Activated T-helper 9 cell treated with anti-CD3 and anti-CD28 coated beads, Interleukin-2, amount 50 U/mL, for 16 hours (primary cell): ENCODE results near the gene RB1.
"Not testable (repeated sequence)": the region's sequence is repeated elsewhere in the genome, so short reads cannot be mapped to it uniquely, and the experiment has no call there.

ENCODE experiments used
- DNase-seq: peaks from one replicate; pipeline ENCODE4 v3.0.0-alpha.2; 2020; ENCODE audit warnings: low read depth

RB1 gene

DNA sequence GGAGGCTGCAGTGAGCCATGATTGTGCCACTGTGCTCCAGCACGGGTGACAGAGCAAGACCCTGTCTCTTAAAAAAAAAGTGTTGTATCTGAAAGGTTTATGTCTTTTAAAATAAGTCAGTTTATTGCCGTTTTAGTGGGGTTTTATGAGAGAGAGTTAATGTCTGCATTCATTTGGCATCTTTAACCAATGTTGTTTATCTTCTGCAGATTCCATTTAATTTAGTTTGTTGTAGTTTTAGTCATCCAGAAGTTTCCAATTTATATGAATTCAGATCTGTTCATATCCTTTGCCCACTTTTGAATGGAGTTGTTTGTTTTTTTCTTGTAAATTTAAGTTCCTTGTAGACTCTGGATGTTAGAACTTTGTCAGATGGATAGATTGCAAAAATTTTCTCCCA, 146.1 kb downstream of the RB1 start:
- DNase-seq, result no peak

DNA sequence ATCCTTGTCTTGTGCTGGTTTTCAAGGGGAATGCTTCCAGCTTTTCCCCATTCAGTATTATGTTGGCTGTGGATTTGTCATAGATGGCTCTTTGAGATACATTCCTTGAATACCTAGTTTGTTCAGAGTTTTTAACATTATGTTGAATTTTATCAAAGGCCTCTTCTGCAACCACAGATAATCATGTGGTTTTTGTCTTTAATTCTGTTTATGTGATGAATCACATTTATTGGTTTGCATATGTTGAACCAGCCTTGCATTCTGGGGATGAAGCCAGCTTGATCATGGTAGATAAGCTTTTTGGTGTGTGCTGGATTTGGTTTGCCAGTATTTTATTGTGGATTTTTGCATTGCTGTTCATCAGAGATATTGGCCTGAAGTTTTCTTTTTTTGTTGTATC, 147.6 kb downstream of the RB1 start:
- not testable (repeated sequence) for DNase-seq

DNA sequence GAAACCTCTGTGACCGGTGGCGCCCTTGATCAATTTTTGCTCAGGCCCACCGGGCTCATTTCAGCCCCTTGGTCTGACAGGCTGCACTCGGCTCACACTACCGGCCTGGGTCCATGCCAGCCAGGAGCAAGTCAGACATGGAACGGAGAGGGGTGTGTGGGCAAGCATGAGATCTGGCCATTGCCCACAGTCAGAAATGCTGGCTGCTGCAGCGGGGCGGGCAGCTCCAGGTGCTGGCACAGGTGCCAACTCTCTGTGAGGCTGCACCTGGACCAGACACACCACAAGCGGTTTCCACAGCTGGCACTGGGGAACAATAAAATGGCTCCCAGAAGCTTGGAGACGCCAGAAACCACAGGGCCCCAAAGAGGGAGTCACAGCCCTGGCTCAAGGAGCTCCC, 153.0 kb downstream of the RB1 start:
- DNase-seq, result no peak

DNA sequence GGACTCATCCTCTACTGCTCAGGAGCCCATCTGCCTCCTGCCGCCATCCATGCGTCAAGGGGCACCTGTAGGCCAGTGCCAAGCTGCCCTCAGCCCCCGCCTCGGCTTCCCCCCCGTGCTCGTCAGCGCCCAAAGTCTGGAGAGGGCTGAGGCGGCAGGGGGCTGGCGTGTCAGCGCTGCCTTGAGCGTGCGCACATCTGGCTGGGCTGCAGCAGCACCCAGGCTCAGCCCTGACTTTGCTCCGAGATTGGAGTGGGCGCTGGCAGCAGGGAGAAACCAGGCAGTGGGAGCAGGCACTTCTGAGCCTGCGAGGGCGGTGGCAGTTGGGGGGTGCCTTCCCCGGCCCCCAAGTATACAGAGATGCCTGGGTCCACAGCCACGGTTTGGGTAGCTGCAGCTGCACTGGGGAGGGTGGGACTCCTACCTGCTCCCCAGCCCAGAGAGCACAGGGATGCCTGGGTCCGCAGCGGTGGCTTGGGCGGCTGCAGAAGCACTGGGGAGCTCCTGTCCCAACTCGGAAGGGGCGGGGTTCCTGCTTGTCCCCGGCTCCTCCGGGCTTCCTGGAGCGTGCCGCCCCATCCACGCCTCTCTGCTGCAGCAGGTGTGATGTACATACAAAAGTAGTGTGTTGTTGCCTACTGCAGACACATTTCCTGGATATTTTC, 154.2 kb downstream of the RB1 start:
- DNase-seq, result no peak

DNA sequence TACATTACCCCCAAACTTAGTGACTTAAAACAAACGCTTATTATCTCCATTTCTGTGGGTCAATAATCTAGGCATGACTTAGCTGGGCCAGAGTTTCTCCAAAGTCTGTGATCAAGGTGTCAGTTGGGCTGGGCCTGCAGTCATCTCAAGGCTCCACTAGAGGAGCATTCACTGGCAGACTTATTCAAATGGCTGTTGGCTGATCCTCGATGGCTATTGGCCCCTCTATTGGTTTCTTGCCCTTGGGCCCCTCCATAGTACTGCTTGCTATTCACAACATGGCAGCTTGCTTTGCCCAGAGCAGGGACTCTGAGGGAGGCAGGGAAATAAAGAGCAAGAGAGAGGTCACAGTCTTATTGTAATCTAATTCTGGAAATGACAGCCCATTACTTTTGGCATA, 171.7 kb downstream of the RB1 start:
- no peak for DNase-seq

DNA sequence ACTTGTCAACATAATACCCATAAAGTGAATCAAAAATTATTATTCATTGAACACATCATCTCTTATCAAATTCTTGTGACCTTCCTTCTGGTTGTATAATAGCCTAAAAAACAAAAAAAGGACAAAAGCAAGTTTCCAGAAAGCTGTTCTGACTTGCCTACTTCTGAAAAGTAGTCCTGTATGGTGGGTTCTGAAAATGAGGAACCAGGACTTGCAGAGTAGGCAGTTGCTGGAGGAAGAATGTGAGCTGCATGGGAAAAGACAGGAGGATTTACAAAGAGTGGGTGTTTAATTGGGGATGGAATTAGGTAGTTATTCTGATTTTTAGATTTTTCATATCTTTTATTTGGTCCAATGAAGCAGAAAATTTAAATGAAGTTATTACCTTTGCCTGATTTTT, 172.7 kb downstream of the RB1 start:
- DNase-seq, result no peak

DNA sequence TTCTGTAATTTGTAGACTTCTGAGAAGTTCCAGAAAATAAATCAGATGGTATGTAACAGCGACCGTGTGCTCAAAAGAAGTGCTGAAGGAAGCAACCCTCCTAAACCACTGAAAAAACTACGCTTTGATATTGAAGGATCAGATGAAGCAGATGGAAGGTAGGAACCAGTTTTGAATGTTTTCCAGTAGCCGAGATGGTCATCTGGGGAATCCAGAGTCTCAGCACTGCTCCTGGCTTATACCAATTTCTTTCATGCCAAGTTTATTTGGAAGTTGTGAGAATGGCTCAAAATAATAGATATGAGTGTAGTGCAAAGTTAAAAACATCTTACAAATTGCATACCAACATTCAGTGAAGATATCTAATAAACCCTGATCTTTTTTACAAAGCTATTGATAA, 173.1 kb downstream of the RB1 start:
- no peak for DNase-seq

DNA sequence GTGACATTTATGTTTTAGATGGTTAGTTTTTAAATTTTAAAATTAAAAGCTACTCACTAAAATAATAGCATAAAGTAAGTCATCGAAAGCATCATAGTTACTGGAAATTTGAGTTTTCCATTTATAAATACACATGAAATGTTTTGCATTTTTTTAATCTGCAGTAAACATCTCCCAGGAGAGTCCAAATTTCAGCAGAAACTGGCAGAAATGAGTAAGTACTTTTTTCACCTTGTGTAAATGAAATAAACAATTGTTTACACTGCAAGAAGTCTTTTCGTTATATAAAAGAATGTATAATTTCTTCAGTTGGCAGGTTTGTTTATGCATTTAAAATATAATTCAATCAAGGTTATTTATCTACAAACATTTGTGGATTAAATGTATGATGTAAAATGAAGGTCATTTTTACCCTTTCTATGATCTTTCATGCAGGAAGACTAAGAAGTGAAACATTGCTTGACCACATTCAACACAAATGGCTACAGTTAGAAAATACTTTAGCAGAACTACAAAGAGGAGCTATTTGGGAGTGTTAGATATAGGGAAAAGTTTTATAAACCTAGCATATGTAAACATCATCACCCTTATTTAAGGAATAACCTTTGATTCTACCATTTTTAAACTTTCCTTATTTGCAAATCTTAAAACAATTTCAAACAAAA, 173.8 kb downstream of the RB1 start:
- DNase-seq, result no peak

DNA sequence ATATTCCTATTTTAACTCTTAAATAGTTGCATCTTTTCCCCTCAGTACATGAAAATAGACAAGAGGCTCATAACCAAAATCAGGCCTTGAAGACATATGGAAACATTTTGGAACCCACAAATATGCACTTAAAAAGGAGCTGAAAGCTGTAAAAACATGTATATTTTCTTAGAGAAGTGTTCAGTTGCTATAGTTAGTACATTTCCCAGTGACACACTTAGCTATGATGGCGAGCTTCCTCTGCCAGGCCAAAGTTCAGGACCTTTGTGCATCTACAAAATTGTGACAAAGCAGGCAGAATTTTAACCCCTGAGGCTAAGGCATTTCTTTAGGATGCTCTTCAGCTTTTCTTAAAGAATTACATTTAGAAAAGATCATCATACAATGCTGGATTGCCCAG, 174.8 kb downstream of the RB1 start:
- no peak for DNase-seq

DNA sequence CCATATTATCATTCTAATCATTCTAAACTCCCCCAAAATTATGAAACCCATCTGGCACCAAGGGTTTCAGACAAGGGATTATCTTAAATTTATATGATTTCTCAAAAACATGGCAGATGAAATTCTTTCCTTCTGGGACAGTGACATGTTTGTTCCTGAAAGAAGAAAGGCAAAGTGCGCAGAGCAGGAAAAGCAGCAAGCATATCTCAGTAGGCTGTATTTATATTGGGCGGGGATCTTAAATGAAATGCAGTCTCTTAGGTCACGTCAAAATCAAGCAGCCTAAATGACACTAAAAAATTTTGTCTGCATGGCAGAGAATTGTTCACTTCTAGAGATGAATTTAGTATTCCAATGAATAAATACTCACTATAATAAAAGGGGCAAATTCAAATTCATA, 180.0 kb downstream of the RB1 start:
- DNase-seq, result no peak

DNA sequence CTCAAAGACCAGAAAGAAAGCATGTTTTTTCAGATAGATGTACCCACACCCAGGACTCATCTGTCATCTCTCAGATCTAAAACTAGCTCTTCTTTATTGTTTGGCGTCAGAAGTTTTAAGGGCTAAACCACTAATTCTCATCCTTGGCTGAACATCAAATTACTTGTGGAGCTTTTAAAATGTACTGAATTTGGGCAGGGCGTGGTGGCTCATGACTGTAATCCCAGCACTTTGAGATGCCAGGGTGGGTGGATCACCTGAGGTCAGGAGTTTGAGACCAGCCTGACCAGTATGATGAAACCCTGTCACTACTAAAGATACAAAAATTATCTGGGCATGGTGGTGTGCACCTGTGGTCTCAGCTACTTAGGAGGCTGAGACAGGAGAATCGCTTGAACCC, 181.9 kb downstream of the RB1 start:
- DNase-seq, result no peak

DNA sequence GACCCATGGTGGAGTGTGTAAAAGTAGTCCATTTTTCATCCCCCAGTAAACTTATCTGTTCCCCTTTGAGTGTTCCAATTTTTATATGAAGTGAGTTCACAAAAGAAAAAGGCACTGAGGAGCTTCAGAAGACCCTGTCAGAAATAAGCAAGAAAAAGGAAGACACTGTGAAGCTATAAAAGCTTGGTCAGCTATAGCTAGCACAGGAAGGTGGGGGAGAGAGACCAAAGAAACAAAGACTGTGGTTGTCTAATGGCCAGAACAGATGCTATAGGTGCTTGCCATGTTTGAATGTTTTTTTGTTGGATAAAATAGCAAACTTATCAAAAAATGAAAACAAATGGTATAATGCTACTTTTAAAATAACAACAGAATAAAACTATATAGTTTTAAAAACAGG, 182.8 kb downstream of the RB1 start:
- no peak for DNase-seq

DNA sequence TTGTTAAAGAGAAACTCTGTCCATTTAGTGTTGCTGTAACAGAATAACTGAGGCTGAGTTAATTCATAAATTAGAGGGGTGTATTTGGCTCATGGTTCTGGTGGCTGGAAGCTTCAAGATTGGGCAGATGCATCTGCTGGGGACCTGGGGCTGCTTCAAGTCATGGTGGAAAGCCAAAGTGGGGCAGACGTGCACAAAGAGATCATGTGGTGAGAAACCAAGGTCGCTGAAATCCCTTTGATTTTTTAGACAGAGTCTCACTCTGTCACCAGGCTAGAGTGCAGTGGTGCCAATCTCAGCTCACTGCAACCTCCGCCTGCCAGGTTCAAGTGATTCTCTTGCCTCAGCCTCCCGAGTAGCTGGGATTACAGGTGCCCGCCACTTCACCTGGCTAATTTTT, 183.3 kb downstream of the RB1 start:
- no peak for DNase-seq

DNA sequence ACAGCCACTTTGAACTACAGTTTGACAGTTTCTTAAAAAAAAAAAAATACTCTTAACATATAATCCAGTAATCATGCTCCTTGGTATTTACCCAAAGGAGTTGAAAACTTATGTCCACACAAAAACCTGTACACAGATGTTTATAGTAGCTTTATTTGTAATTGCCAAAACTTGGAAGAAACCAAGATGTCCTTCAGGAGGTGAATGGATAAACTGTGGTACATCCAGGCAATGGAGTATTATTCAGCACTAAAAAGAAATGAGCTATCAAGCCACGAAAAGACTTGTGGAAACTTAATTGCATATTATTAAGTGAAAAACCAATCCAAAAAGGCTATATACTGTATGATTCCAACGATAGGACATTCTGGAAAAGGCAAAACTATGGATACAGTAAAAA, 184.4 kb downstream of the RB1 start:
- no peak for DNase-seq

DNA sequence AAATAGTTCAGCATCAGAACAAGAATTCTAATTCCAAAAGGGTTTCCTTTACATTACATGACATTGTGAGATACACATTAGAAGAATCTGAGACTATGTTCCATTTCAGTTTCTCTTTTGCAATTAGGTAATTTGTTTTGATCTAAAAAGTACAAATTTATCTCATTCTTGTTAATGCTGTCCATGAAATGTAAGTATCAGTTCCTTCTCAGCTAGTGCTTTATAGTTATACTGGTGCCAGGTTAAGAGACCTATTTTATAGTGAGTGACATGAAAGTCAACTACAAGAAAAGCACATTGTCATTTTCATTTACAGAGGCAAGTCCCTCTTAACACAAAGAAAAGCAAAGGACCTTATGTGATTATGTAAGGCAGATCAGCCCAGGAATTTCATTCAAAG, 185.4 kb downstream of the RB1 start:
- no peak for DNase-seq

DNA sequence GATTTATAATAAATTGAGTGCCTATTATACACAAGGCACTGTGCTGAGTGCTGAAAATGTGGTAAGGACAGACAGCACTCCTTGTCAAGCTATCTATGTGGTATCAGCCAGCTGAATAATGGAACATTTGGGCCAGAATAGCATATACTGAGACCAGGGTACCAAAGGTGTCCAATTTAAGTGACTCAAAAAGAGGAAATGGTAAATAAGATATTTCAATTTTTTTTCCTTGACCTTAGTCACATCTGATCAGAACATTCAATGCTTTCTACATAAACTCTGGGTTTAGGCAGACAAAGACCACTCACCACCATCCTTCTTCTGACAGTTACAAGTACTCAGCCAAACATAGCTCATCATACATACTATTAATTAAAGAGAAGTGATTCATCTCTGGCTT, 186.1 kb downstream of the RB1 start:
- DNase-seq, result no peak

DNA sequence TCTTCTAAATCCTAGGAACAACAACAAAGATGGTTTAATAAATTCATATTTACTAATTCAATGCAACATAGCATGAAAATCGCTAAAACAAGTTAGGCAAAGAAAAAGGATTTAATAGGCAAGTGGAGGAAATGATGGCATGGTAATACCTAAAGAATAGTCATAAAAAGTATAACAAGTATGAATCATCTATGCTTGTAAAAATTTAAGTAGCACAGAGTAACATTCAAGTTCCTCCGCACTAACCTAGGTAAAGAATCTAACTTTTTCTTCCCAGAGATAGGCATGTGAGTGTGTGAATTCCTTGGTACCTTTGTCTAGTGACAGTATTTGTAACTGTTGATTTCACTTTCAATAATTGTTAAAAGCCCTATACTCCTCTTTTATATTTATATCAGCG, 186.7 kb downstream of the RB1 start:
- no peak for DNase-seq

DNA sequence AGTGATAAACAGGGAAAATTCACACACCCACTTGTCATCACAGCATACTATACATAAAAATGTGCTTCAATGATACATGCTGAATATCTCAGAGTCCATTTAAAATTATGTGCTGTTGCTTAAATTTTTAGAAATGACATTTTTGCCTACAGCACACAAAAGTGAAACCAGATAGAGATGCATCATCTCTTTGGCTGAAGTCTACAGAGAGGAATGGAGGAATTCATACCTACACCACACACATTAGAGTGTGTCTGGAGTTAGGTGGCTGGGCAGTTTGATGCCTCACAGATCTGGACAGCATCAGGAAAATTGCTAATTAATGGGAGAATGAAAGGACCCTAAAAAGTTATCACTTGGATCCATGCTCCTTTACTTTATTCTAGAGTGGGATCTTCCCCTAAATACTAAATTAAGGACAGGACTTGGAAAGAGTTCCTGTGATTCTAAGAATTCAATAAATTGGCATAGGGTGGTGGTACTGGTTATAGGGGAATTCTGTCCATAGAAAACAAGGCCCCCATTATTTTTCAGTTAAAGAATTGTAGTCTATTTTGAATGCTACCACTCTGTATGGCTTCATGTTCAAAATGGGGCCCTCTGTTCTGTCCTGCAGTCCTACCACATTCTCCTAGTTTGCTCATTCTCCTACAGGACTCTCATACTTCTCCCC, 188.0 kb downstream of the RB1 start:
- DNase-seq, result no peak

DNA sequence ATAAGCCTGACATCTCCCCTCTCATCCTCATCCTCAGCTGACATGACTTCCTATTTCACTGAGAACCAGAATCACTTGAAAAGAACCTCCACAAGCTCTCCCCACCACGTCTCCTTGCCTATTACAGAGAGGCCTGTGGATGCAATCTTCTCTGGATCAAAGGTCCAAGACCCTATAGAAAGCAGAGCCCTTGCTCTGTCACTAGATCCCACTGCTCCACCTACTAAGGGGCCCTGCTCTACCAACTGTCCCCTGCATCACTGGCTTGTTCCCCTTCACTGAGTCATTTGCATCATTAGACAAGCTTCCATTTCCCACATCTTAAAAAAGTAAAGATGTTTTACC, 188.5 kb downstream of the RB1 start:
- DNase-seq, result no peak

DNA sequence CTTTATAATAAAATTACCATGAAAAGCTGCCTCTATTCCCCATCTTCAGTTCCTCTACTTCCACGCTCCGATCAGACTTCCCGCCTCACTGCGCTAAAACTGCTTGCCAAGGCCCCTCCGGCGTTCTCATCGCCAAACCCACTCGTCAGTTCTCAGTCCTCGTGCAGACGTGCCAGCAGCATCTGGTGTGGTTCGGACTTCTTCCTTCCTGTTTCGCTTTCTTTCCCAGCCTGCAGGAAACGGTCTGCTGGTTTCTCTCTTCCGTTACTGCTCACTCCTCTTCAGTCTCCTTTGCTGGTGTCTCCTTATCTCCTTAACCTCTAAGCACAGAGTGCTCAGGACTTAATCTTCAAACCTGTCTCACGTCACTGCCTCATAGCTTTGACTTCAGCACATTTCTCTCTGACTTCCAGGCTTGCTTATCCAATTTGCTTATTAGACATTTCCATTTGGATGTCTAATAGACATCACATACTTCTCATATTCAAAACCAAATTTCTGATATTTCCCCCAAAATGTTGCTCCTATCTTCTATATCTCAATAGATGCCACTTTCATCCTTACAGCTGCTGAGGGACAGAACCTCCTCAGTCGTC, 189.0 kb downstream of the RB1 start:
- DNase-seq, result peak; percentile 36

DNA sequence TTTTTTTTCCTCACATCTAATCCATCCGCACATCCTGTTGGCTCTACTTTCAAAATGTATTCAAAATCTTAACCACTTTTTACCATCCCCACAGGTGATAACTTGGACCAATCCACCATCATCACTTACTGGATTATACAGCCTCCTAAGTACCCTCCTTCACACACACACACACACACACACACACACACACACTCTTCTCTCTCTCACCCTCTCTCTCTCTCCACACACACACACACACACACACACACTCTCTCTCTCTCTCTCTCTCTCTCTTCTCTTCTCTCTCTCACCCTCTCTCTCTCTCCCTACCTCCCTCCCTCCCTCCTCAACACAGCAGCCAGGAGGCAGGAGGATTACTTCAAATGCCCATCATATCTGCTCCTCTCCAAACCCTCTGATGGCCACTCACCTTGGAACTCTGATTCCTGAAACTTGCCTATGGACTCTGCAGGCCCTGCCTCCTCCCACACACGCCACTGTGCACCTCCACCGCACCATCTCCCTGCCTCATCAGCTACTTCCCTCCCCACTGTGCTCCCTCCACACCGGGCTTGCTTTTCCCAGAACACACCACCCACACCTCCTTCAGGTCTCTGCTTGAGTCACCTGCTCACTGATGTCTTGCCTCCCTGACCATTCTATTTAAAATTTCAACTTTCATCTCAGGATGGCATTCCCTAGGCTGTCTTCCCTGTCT, 189.7 kb downstream of the RB1 start:
- no peak for DNase-seq

DNA sequence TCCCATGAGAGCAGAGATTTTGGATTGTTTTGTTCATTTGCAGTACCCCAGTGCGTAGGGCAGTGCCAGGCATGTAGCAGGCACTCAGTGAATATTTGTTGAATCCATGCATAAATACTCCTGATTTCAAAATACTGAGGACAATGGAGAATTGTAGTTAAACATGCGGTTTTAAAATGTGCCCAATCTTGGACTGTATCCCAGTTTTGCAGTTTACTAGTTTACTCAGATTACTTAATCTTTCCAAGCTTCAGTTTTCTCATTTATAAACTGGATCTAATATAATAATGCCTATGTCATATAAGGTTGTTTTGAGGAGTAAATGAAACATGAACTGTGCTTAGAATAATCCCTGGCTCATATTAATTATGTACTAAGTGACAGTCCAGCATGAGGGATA, 190.3 kb downstream of the RB1 start:
- DNase-seq, result no peak

DNA sequence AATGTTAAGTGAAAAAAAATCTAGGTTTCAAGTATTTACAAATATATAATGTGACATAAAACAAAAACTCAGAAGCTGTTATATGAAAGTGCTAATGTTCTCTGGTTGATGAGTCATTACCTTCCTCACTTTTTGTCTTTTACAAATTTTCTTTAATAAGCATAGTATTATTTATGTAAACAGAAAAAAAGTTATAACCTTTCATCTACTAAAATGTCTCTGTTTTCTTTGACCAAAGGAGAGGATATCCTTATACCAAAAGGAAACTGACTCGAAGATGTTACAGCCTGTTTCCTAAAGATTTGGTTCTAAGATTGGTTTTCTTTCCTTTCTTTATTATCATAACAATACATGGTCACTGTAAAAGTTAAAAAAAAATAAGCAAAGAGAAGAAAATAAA, 191.3 kb downstream of the RB1 start:
- DNase-seq, result no peak
